GM23338 (cell line): Measurements from ENCODE around the gene ATP13A2.
A peak's percentile ranks its signal among the peaks of the same experiment; 100 is the strongest.

Source experiments
- EZH2 ChIP-seq: fragments of 200-600 bp; sonication (generic); IDR thresholded peaks from one replicate; pipeline ENCODE4 v1.8.0; 2017; ENCODE audit warnings: antibody characterized with exemption, mild to moderate bottlenecking, low read depth; ENCODE audit not compliant: unreplicated experiment
- TF ChIP-seq, protein P1 (sequence below), 2 experiments: fragments of 200-600 bp in 1 of 2; sonication (generic) in 1 of 2; conservative IDR thresholded peaks; 2 replicates each; pipeline versions ENCODE4 v1.5.1 to v1.6.1; 2016 to 2017; ENCODE audit warnings: antibody characterized with exemption in 2 of 2, low read depth in 2 of 2, mild to moderate bottlenecking in 2 of 2, moderate library complexity in 1 of 2

- TF ChIP-seq EZH2: no peak
- TF ChIP-seq, protein P1, sequence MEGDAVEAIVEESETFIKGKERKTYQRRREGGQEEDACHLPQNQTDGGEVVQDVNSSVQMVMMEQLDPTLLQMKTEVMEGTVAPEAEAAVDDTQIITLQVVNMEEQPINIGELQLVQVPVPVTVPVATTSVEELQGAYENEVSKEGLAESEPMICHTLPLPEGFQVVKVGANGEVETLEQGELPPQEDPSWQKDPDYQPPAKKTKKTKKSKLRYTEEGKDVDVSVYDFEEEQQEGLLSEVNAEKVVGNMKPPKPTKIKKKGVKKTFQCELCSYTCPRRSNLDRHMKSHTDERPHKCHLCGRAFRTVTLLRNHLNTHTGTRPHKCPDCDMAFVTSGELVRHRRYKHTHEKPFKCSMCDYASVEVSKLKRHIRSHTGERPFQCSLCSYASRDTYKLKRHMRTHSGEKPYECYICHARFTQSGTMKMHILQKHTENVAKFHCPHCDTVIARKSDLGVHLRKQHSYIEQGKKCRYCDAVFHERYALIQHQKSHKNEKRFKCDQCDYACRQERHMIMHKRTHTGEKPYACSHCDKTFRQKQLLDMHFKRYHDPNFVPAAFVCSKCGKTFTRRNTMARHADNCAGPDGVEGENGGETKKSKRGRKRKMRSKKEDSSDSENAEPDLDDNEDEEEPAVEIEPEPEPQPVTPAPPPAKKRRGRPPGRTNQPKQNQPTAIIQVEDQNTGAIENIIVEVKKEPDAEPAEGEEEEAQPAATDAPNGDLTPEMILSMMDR (conservative IDR thresholded peaks at IDR 0.05; ENCODE audit: low read depth in 2 of 2): peak; percentile 48 to 81
Observed at GRCh38 chr1:16960560-16961296, 51.0 kb downstream of the ATP13A2 start.
